ENCODE data around the gene RAD23A.

Gene RAD23A

DNA sequence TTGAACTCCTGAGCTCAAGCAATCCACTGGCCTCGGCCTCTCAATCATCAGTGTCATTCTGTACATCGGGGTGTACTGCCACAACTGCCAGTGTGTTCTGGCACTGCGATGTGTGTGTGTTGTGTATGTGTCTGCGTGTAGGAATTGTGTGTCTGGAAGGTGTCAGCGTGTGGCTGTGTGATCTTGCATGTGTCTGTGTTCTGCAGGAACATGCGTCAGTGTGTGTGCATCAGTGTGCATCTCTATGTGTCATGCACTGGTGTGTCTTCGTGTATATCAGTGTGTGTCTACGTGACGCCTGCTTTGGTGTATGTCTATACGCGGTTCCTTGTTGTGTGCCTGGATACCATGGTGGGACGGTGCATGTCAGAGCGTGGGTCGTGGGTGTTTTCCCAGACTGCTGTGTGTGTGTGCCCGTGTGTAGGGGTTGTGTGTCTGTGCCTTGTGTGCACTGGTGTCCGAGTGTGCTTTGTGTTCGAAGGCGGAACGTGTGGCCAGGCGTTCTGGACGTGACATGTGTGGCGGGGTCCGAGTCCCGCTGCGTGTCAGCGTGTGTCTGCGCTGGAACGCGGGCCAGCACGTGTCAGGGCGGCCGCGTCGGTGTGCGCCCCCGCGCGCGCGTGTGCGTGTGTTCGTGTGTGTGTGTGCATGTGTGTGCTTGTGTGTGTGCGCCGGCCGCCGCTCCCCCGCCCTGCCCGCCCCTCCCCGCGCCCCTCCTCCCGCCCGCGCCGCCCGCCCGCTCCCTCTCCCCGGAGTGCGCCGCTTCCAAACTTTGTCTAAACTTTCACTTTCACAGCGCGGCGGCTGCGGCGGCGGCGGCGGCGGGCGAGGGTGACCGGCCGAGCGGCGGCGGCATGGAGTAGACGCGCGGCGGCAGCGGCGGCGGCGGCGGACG lies 49.3 kb downstream of the RAD23A start, which contains the start of gene NFIX:
NFIX (plus strand) TSS at position 775 of the 895 bp plus-strand sequence. CDS start 363 bp downstream, outside the sequence.
- peak within 1 kb of the TSS; percentile 33; the same call in 1 of the 2 replicates for H3K9ac ChIP-seq (ENCODE audit: low read depth, low read length)
- no peaks in the 10 kb centered on the region for H3K9me3 ChIP-seq (ENCODE audit: control insufficient read depth, insufficient read depth, low read length)
- H3K36me3 ChIP-seq (ENCODE audit: insufficient read depth, low read length): no peaks in the 10 kb centered on the region
- H3K4me1 ChIP-seq (ENCODE audit: insufficient read depth, low read length): no peaks in the 10 kb centered on the region

DNA sequence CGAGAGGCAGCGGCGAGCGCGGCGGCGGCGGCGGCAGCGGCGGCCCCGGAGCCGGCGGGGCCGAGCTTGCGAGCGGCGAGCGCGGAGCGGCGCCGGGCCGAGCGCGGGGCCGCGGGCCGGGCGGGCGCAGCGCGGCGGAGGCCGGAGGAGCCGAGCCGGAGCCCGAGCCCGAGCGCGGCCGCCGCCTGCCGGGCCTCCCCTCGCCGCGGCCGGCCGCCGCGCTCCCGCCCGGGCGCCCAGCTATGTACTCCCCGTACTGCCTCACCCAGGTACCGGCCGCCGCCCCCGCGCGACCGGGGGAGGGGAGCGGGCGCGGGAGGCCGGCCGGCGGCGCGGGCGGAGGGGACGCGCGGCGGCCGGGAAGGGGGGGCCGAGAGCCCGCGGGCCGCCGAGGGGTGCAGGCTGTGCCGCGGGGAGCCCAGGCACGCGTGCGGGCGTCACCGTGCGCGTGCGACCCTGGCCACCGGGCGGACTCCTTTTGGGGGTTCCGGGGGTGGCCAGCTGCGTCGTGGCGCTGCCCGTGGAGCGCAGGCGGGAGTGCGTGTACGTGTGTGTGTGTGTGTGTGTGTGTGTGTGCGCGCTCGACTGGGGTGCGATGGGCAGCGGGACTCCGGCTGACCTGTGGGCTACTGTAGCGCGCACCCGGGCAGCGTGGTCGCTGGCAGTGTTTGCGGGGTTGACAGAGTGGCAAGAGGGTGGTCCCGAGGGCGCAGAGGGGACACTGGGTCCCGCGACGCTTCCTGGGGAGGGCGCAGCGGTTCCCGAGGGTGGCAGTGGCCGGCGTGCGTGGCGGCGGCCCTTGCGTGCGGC lies 50.1 kb downstream of the RAD23A start:
- Histone ChIP-seq H3K9ac (ENCODE audit: low read depth, low read length) (peak overlapping the region; percentile 33; the same call in 1 of the 2 replicates), H3K36me3 (ENCODE audit: insufficient read depth, low read length) (no peaks in the 10 kb centered on the region), H3K9me3 (ENCODE audit: control insufficient read depth, insufficient read depth, low read length) (no peaks in the 10 kb centered on the region), H3K4me1 (ENCODE audit: insufficient read depth, low read length) (no peaks in the 10 kb centered on the region)

DNA sequence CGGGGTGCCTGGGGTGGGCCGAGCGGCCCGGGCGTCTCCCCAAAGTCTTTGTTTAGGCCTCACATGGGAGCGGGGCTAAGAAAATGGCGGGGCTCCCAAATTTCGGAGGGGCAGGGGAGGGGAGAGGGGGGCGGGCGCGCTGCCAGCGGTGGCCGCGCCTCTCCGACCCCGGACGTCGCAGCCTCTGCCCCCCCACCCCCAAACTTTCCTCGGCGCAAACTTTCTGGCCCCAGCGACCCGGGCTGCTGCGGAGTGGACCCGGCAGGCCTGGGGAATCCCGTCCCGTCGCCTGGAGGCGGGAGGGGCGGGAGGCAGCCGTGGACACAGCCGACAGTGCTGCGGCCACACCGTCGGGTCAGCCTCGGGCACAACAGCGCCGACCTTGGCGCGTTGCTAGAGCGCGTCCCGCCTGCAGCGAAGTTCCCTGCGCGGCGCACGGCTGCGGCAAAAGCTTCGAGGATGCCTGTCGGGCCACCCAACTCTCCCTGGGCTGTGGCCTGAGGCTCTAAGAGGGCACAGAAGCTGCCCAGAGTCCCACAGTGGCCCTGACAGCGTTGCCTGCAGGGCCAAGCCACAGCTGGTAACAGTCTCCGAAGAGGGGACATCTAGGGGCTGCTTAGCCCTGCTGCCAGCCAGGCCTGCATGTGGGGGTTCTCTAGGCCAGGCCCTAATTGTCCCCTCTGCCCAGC lies 50.9 kb downstream of the RAD23A start:
- H3K36me3 ChIP-seq (ENCODE audit: insufficient read depth, low read length): no peaks in the 10 kb centered on the region
- no peaks in the 10 kb centered on the region for H3K9me3 ChIP-seq (ENCODE audit: control insufficient read depth, insufficient read depth, low read length)
- peak overlapping the region; percentile 33; the same call in 1 of the 2 replicates for H3K9ac ChIP-seq (ENCODE audit: low read depth, low read length)
- no peaks in the 10 kb centered on the region for H3K4me1 ChIP-seq (ENCODE audit: insufficient read depth, low read length)

DNA sequence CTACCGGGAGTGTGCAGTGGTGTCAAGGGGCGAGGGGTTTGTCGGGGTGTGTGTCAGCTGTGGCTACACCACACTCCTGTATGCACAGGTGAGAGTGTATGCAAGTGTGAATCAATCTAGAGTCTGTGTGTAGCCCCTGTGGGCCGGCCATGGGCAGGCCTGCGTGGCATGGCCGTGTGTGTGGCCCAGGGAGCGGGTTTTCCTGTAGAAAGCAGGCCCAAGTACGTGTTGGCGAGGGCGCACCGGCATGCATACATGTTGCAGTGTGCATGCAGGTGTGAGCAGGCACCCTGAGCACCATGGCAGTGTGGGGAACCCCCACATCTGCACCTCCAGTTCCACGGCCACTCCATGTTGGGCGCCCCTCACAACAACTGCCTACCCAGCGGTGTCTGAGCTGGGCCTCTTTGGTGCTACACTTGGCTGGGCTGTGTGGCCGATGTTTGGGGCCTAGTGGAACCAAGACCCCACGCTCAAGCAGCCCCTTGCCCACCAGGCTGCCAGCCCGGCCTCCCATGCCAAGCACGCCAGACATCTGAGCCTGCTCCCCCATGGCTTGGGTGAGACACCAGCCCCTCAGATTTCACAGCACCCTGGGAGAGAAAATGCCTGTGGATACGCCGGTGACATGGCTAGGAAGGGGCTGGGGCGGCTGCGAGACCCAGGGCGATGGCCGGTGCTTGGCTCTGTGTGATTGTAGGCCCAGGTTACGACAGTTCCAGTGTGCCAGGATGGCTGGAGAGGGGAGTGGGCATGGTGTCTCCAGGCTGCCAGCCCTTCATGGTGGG lies 51.7 kb downstream of the RAD23A start:
- no peaks in the 10 kb centered on the region for H3K4me1 ChIP-seq (ENCODE audit: insufficient read depth, low read length)

DNA sequence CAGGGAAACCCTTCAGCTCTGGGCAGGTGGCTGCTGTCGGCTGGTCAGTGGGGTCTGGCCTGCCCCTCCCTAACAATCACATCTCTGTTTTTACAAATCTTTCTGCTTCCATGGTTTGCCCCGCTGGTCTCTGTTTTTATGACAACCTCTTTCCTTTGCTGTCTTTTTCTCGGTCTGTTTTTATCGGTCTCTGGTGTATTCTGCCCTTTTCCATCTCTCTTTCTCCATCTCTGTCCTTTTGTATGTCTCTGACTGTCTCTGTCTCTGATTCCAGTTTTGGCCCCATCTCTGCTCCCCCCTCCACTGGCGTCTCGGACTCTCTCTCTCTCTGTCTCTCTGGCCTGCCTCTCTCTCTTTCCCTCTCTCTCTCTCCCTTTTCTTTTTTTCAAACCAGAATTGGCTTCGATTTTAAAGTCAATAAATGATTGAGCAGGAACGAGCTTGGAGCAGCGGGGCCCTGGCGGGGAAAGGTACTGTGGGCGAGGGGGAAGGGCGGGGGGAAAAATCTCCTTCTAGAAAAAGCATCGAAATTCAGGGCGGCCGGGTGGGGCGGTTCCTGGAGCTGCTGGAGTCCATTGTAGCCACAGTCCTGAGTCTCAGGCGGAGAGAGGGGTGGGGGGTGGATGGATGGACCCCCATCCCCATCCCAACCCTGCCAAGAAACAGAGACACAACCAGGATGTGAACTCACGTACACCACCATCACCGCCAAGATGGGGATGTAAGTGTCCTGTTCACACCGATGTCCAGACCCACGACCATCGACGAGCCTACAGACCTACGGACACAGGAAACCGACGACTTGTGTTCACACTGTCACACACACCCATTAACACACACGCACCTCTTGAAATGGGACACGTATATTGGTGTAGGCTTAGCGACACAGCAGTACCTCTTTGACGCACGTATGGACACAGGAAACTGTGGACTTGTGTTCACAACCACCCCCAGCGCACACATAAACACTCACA lies 52.6 kb downstream of the RAD23A start:
- H3K9ac ChIP-seq (ENCODE audit: low read depth, low read length): no peak overlapping the region
- H3K36me3 ChIP-seq (ENCODE audit: insufficient read depth, low read length): no peaks in the 10 kb centered on the region
- H3K4me1 ChIP-seq (ENCODE audit: insufficient read depth, low read length): no peaks in the 10 kb centered on the region
- H3K9me3 ChIP-seq (ENCODE audit: control insufficient read depth, insufficient read depth, low read length): no peaks in the 10 kb centered on the region

More for the DNA sequence above, 51.7 kb downstream of the RAD23A start:
- Histone ChIP-seq H3K36me3 (ENCODE audit: insufficient read depth, low read length) (no peaks in the 10 kb centered on the region), H3K9ac (ENCODE audit: low read depth, low read length) (no peak overlapping the region), H3K9me3 (ENCODE audit: control insufficient read depth, insufficient read depth, low read length) (no peaks in the 10 kb centered on the region)

DNA sequence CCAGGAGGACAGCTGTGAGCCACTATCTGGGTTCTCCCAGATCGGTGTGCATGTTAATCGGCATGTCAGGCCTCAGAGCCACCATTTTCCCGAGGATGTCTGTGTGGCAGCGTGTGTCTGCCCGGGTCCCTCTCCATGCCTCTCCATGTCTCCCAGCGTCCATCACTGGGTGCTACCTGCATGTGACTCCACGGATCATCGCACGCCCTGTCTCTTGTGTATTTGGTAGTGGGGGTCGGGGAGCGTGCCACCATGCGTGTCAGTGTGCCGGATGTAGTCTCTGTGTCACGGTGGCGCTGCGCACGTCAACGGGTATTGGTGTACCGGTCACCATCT lies 55.5 kb downstream of the RAD23A start:
- no peak overlapping the region for H3K9ac ChIP-seq (ENCODE audit: low read depth, low read length)
- H3K36me3 ChIP-seq (ENCODE audit: insufficient read depth, low read length): no peaks in the 10 kb centered on the region
- no peaks in the 10 kb centered on the region for H3K9me3 ChIP-seq (ENCODE audit: control insufficient read depth, insufficient read depth, low read length)
- H3K4me1 ChIP-seq (ENCODE audit: insufficient read depth, low read length): no peaks in the 10 kb centered on the region

DNA sequence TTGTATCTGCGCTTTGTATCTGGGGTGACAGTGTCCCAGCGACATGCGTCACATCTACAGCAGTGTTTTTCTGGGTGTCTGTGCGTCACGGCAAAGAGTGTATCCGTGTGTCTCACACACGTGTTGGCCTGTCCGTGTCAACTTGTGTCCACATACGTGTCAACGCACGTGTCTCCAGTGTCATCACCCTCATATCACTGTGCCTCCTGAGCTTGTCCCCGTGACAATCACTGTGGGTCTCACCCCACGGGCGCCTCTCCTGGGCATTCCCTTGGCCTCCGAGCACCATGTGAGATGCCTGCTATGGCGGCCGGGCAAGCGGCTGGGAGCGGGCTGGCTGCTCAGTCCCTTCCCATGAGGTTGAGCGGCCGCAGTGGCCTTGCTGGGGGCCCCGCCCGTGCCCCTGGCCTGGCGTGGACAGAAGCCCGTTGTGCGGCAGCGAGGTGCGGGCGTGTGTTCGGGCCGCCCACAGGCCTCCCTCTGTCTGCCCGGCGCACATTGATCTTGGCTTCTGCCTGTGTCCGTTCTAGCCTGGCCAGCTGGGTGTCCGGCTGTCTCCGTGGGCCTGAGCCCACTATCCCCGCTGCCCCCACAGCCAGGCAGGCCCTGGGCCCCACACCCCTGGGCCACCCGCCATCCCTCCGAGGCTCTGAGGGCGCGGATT lies 56.0 kb downstream of the RAD23A start:
- H3K9ac ChIP-seq (ENCODE audit: low read depth, low read length): no peak overlapping the region
- H3K36me3 ChIP-seq (ENCODE audit: insufficient read depth, low read length): no peaks in the 10 kb centered on the region
- H3K9me3 ChIP-seq (ENCODE audit: control insufficient read depth, insufficient read depth, low read length): no peaks in the 10 kb centered on the region
- no peaks in the 10 kb centered on the region for H3K4me1 ChIP-seq (ENCODE audit: insufficient read depth, low read length)

DNA sequence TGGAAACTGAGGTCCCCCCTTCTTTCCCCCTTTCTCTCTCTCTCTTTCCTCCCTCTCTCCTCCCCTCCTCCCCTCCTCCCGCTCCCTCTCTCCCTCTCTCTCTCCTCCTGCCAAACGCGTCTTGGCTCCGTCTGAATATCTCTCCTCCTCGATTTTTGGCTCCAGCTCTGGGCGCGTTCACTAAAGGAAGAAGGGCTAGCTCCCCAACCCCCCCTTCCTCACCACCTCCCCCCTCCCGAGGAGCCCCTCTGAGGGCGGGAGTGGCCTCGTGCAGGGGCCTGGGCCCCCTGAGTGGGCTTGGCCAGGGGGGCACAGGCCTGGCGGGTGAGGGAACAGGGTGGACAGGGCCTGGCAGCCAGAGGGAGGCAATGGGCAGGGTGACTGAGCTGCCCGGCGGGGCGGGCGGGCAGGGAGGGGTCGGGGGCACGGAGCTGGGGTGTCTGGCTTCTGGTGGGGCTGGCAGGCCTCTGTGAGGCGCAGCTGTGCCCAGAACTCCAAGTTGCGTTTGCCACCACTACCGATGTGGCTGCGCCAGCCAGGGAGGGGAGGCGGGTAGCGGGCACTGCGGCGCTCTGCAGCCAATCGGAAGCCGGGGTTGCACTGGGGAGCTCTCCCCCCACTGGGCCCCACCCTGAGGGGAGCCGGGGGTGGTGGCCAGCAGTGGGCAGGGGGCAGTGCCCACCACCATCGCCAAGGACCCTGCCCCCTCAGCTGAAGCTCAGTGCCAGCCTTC lies 56.7 kb downstream of the RAD23A start:
- Histone ChIP-seq H3K4me1 (ENCODE audit: insufficient read depth, low read length) (no peaks in the 10 kb centered on the region), H3K9ac (ENCODE audit: low read depth, low read length) (no peak overlapping the region), H3K9me3 (ENCODE audit: control insufficient read depth, insufficient read depth, low read length) (no peaks in the 10 kb centered on the region), H3K36me3 (ENCODE audit: insufficient read depth, low read length) (no peaks in the 10 kb centered on the region)

DNA sequence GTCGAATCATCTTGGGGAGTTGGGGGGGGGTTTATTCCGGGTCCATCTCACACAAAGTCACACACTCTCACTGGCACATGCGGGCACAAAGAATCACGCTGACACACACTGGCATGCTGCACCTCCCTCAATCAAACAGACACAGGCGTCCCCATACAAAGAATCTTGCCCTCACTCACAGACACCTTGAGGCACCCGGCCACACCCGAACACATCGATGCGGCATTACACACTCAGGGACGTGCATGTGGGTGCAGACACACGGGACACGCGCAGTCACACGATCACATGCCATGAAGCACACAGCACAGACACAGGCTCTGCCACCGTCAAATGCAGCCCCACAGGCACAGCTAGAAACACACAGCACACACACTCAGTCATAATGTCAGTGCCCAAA lies 57.4 kb downstream of the RAD23A start:
- Histone ChIP-seq H3K4me1 (ENCODE audit: insufficient read depth, low read length) (no peaks in the 10 kb centered on the region), H3K36me3 (ENCODE audit: insufficient read depth, low read length) (no peaks in the 10 kb centered on the region), H3K9me3 (ENCODE audit: control insufficient read depth, insufficient read depth, low read length) (no peaks in the 10 kb centered on the region), H3K9ac (ENCODE audit: low read depth, low read length) (no peak overlapping the region)

All from ES-I3 (cell line).